Left forelimb (tissue), 1 donor: Measurements from ENCODE around the gene PPP1R1B.

ENCODE experiments used
- DNase-seq: peaks from one replicate; pipeline ENCODE4 v3.0.0-alpha.2; 2018; ENCODE audit warnings: low spot score

PPP1R1B gene

GRCh38 chr17:39615434-39615833 lies 11.3 kb upstream of the PPP1R1B start:
- DNase-seq = no peak

GRCh38 chr17:39617100-39617445 lies 9.7 kb upstream of the PPP1R1B start:
- DNase-seq = no peak

DNA sequence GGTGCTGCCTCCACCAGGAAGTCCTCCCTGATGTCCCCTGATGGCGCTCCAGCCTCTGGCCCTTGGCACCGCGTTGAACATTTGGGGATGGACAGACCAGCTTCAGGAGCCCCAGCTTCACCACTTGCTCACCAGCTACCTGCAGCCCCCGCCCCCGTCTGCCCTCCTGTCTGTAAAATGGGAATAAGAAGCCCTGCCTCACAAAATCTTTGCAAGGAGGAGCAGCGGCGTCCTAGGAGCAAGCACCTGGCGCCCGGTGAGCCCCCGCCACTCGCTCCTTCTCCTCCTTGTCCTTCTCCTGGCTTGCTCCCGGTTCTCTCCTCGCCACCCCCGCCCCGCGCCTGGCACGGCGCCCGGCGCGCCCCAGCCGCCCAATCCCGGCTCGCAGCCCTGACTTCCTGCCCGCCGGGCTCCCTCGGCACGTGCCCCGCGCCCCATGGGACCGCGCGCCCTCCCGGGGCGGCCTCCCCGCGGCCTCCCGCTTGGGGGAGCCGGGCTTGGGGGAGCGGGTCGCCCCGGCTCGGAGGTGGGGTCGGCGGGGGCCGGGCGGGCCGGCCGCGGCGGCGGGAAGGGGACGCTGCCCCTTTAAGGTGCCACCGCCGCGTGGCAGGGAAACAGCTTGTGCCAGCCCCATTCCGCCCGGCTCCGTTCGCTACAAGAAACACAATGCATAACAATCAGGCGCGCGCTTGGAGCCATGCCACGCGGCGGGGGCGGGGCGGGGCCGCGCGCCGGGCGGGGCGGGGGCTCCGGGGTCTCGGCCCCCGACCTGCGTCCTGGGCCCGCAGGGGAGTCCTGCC lies 9.1 kb upstream of the PPP1R1B start:
- DNase-seq = no peak

- DNase-seq = no peak
Measured at GRCh38 chr17:39618246-39618913, 8.4 kb upstream of the PPP1R1B start.

DNA sequence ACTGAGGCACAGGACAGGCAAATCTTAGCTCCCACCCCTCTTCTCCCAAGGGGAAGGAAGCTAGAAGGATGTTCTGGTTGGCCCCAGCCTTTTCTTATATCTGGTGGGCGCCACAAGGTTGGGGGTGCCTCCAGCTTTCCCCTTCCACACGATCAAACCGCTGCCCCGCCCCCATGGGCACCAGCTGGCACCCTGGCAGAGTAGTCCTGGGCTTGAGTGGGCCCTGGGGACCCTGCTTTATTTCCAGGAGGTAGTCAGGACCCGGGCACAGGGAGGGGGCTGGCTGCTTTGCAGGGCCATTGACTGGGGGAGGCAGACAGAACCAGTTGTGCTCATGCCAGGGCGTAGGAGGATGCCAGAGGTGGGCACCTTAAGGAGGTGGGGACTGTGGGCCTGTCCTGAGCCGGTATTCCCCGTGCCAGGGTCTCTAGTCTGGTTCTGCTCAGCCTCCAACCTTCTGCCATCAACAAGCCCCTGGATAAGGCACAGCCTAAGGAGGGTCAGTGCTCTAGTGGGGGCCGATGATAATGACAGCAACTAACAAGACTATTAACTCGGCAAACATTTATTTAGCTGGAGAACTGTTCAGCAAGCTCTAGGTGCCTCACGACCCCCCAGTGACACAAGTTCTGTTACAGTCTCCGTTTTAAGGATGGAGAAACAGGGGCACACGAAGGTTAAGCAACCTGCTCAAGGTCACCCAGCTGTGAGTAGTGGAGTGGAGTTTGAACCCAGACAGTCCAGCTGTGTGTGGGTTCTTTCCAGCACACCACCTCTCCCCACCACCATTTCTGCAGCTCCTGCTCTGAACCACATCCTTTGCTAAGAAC lies 7.6 kb upstream of the PPP1R1B start:
- DNase-seq = no peak

- DNase-seq = no peak
Measured at GRCh38 chr17:39619786-39620101, 7.0 kb upstream of the PPP1R1B start.

GRCh38 chr17:39621523-39622379 lies 5.0 kb upstream of the PPP1R1B start:
- DNase-seq = peak; percentile 94

DNA sequence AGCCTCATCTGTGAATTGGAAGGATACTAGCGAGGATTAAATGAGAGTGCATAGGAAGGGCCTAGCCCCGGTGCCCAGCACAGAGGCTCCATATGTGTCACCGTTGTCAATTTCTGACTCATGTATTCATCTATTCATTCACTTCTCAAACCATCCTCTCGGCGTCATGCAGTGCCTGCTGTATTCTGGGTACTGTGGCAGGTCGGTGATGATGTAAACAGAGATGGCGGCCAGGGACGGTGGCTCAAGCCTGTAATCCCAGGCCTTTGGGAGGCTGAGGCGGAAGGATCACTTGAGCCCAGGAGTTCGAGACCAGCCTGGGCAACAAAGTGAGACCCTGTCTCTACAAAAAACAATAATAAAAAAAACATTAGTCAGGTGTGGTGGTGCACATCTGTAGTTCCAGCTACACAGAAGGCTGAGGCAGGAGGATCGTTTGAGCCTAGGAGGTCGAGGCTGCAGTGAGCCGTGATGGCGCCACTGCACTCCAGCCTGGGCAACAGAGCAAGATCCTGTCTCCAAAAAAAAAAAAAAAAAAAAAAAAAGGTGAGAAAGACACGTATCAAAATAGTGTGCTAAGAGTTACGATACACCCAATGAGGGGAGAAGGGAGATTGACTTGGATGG lies 4.3 kb upstream of the PPP1R1B start:
- DNase-seq = no peak

- peak; percentile 84 for DNase-seq
Measured at GRCh38 chr17:39623356-39623950, 3.3 kb upstream of the PPP1R1B start.

- DNase-seq = no peak
Measured at GRCh38 chr17:39624313-39624712, 2.4 kb upstream of the PPP1R1B start.

GRCh38 chr17:39625198-39625785 lies 1.5 kb upstream of the PPP1R1B start:
- no peak for DNase-seq

DNA sequence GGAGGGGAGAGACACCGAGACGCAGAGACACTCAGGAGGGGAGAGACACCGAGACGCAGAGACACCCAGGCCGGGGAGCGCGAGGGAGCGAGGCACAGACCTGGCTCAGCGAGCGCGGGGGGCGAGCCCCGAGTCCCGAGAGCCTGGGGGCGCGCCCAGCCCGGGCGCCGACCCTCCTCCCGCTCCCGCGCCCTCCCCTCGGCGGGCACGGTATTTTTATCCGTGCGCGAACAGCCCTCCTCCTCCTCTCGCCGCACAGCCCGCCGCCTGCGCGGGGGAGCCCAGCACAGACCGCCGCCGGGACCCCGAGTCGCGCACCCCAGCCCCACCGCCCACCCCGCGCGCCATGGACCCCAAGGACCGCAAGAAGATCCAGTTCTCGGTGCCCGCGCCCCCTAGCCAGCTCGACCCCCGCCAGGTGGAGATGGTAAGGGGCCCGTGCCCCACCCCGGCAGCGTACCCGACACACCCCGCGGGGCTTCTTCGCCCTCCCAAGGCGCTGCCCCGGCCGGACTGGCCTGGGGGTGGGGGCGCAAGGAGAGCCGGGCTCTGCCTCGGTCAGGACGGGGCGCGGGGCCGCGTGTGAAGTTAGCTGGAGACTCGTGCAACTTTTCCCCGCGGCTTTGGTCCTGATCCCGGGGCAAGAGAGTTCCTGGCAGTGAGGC lies 427 bp downstream of the PPP1R1B start:
- DNase-seq = no peak

DNA sequence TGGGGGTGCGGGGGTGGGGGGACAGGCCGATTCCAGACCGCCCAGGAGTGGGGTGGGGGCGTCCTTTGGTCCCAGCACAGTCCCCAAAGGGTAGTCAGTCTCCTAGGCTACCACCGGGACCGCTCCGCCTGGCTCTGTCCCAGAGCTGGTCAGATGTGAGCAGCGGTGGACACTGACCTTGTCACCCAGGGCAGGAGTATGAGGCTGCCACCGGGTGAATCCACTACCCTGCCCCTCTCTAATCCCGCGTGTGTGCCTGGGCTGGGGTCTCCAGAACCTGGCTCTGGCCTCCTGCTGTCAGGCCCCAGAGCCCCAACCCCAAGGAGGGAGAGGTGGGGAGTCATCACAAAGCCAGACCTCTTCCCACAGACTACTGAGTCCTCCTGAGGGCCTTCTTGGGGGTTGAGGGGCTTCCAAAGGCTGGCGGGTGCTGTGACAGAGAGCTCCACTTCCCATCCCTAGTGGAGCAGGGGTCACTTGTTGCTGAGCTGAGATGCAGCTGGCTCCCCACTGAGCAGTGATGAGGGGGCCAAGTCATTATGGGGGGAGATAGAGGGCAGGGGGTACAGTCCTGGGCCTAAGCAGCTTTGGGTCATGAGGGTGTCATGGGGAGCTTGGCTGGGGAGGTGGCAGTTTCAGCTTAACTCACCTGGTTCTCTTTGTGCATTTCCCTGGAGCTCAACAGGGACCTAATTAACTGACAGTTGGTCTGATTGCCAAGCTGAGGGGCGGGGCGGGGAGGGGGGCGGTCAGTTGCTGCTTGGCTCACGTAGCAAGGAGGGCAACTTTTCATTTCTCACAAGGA lies 1.2 kb downstream of the PPP1R1B start:
- DNase-seq = no peak

- no peak for DNase-seq
Measured at GRCh38 chr17:39628655-39629493, 2.1 kb downstream of the PPP1R1B start.

- DNase-seq = no peak
Measured at GRCh38 chr17:39629494-39629880, 2.7 kb downstream of the PPP1R1B start.

GRCh38 chr17:39629898-39630297 lies 3.1 kb downstream of the PPP1R1B start:
- DNase-seq = no peak

- no peak for DNase-seq
Measured at GRCh38 chr17:39631403-39631802, 4.7 kb downstream of the PPP1R1B start.

- no peak for DNase-seq
Measured at GRCh38 chr17:39632153-39632941, 5.6 kb downstream of the PPP1R1B start.
